CD8-positive, alpha-beta memory T cell (primary cell): ENCODE results near the gene ATP8A2. TPM values are rescaled to one million over a fixed set of nuclear protein-coding genes. Genes with fewer than 3 reads are reported as not detected.

ENCODE experiments used
- CTCF ChIA-PET: fragments of 350-600 bp; sonication (Branson Sonifier 250); formaldehyde crosslinking; loops from one replicate; lab custom pipeline; 2021; ENCODE audit warnings: antibody characterized with exemption; lab: Charles Lee
- POLR2A ChIA-PET: fragments of 350-600 bp; sonication (Branson Sonifier 250); formaldehyde crosslinking; loops from one replicate; lab custom pipeline; 2021; ENCODE audit warnings: antibody characterized with exemption; lab: Charles Lee
- DNase-seq, 5 donors: peaks; one replicate each; pipeline versions ENCODE4 v3.0.0 to v3.0.0-alpha.2; 2020 to 2022; ENCODE audit warnings: mixed read lengths in 1 of 5
- H3K27ac ChIP-seq: one replicate; pipeline ENCODE4 v1.7.0; 2013; ENCODE audit warnings: low read depth, mild to moderate bottlenecking, low read length, moderate library complexity
- H3K27me3 ChIP-seq: 2 replicates; pipeline ENCODE4 v1.7.0; 2013; ENCODE audit warnings: low read length, mild to moderate bottlenecking; ENCODE audit not compliant: insufficient read depth, poor library complexity, severe bottlenecking
- H3K36me3 ChIP-seq: 2 replicates; pipeline ENCODE4 v1.7.0; 2013; ENCODE audit warnings: mild to moderate bottlenecking, low read length, moderate library complexity; ENCODE audit not compliant: insufficient read depth
- H3K4me1 ChIP-seq: 2 replicates; pipeline ENCODE4 v1.7.0; 2013; ENCODE audit warnings: mild to moderate bottlenecking, low read length, moderate library complexity; ENCODE audit not compliant: insufficient read depth
- H3K4me3 ChIP-seq: 2 replicates; pipeline ENCODE4 v1.7.0; 2013; ENCODE audit warnings: mild to moderate bottlenecking, low read length
- H3K9me3 ChIP-seq: 2 replicates; pipeline ENCODE4 v1.7.0; 2013; ENCODE audit warnings: mild to moderate bottlenecking, low read length
- H3K27ac Mint-ChIP-seq, 8 donors: one replicate each; pipeline ENCODE4 v1.8.0; 2020 to 2021; ENCODE audit warnings: mixed read lengths in 8 of 8, mild to moderate bottlenecking in 6 of 8, inconsistent platforms in 3 of 8, moderate library complexity in 3 of 8
- H3K27me3 Mint-ChIP-seq, 2 donors: one replicate each; pipeline ENCODE4 v1.8.0; 2020 to 2021; ENCODE audit warnings: mixed read lengths in 2 of 2, mild to moderate bottlenecking in 1 of 2, moderate library complexity in 1 of 2
- H3K36me3 Mint-ChIP-seq, 3 donors: one replicate each; pipeline ENCODE4 v1.8.0; 2020 to 2021; ENCODE audit warnings: mixed read lengths in 3 of 3, inconsistent platforms in 1 of 3, mild to moderate bottlenecking in 1 of 3
- H3K4me1 Mint-ChIP-seq, 3 donors: one replicate each; pipeline ENCODE4 v1.8.0; 2020 to 2021; ENCODE audit warnings: mixed read lengths in 3 of 3, inconsistent platforms in 1 of 3, mild to moderate bottlenecking in 1 of 3
- H3K4me3 Mint-ChIP-seq, 7 donors: one replicate each; pipeline ENCODE4 v1.8.0; 2020 to 2021; ENCODE audit warnings: mixed read lengths in 7 of 7, mild to moderate bottlenecking in 6 of 7, moderate library complexity in 4 of 7, inconsistent platforms in 2 of 7
- H3K9me3 Mint-ChIP-seq, 5 donors: one replicate each; pipeline ENCODE4 v1.8.0; 2020 to 2022; ENCODE audit warnings: mixed read lengths in 5 of 5, mild to moderate bottlenecking in 3 of 5, moderate library complexity in 2 of 5, inconsistent platforms in 1 of 5
- polyA plus RNA-seq: library from polyadenylated mRNA; unstranded; fragments of 300-500 nt; fragmentation: Illumina TruSeq; gene quantifications from one replicate; pipeline ENCODE4 v1.2.3, GENCODE V29; 2021
- total RNA-seq, 2 experiments: library from RNA; stranded (reverse); gene quantifications; one replicate each; pipeline ENCODE4 v1.2.3, GENCODE V29; 2021

Gene ATP8A2
- total and polyA plus RNA-seq, 3 experiments from 2014 or later: 0.26 to 0.63 (median 0.58) TPM

DNA sequence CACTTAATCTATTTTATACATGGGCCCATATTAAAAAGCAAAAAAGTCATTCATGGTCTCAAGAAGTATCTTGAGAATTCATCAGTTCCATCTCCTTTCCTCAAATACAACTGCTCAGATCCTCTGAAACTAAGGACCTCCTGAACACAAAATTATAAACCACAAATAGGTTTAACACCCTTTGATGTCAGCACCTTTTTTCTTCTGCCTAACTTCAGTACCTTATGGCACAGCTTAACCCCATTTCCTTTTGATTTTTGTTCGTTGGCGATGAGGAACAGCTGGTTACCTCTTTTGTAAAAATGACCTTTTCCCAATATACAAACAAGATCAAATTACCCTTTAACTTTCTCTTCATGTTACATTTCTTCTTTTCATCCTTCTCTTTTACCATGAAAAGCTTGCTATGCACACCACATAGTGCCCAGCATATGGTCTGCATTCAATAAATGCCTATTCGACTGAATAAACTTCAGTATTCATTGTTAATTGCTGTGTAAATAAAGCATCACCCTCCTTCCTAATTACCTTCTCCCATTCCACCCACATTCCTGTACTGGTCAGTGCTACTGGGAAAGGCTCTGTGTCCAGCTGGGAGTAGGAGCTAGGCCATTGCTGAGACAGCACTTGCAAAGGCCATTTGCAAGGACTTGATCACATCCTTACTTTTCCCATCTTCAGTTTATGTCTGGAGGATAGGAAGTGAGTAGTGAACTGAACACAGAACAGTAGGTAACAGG lies 362.1 kb downstream of the ATP8A2 start:
- H3K4me3 ChIP-seq: no peak overlapping the region
- Mint-ChIP-seq H3K4me3 (no peak overlapping the region), H3K27me3 (peaks cover 7 to 19% of the 10 kb centered on the region in 2 donors), H3K36me3 (no peaks in the 10 kb centered on the region), H3K9me3 (no peaks in the 10 kb centered on the region), H3K27ac (no peak overlapping the region), H3K4me1 (peaks cover 10 to 12% (median 12%) of the 10 kb centered on the region in 3 donors)
- H3K36me3 ChIP-seq: no peaks in the 10 kb centered on the region
- ChIA-PET CTCF (no interaction called here), POLR2A (no interaction called here)
- peaks cover 7% of the 10 kb centered on the region for H3K4me1 ChIP-seq
- no peak for DNase-seq
- no peaks in the 10 kb centered on the region for H3K27me3 ChIP-seq
- no peaks in the 10 kb centered on the region for H3K9me3 ChIP-seq
- no peak overlapping the region for H3K27ac ChIP-seq

DNA sequence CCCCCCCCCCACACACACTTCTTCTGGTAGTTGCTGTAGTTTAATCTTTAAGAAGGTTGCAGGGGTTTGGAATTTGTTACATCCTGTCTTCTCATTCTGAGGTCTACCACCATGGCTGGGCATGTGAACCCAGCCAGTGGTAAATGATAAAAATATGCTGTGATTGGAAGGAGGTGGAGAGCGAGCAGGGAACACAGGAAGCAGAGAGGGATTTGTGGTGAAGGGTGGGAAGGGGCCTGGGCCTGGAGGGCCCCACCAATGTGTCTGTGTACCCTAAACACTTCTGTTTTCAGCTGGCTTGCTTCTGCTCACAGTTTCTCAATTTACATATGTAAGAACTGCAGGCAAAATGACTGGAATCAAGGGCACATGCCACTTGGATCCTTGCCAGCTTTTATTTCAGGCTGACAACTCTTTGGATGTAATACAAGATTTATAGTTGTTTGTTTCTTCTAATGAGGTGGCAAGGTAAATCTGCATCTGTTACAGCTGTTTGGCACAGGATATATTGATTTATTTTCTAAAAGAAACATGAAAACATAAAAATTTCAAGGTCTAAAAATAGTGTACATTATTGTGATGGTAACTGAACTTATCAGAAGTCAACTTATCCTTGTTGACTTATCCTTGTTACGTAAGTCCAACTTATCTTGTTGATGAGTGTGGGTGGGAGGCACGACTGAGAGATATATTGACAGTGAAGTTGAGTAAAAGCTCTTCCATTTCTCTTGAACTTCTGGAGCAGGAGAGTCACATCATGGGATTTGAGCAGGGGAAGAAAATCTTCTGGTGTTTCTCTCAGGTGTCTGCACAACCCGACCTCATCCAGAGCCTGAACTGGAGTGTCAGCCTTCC lies 366.8 kb downstream of the ATP8A2 start:
- no peak overlapping the region for H3K4me3 ChIP-seq
- H3K36me3 ChIP-seq: no peaks in the 10 kb centered on the region
- H3K4me1 Mint-ChIP-seq: peaks cover 11 to 14% (median 12%) of the 10 kb centered on the region in 3 donors
- H3K36me3 Mint-ChIP-seq: no peaks in the 10 kb centered on the region
- no peak overlapping the region for H3K27ac ChIP-seq
- H3K27ac Mint-ChIP-seq: peak overlapping the region in 5 of 8 donors; percentile 7 to 91 (median 66)
- DNase-seq: peak in 2 of 5 donors; percentile 9 to 19
- H3K4me3 Mint-ChIP-seq: peak overlapping the region in 4 of 7 donors; percentile 0 to 24 (median 5)
- ChIA-PET CTCF (no interaction called here), POLR2A (no interaction called here)
- H3K27me3 ChIP-seq: no peaks in the 10 kb centered on the region
- H3K4me1 ChIP-seq: peaks cover 7% of the 10 kb centered on the region
- H3K9me3 Mint-ChIP-seq: no peaks in the 10 kb centered on the region
- H3K27me3 Mint-ChIP-seq: peaks cover 0 to 4% of the 10 kb centered on the region in 2 donors
- H3K9me3 ChIP-seq: no peaks in the 10 kb centered on the region

DNA sequence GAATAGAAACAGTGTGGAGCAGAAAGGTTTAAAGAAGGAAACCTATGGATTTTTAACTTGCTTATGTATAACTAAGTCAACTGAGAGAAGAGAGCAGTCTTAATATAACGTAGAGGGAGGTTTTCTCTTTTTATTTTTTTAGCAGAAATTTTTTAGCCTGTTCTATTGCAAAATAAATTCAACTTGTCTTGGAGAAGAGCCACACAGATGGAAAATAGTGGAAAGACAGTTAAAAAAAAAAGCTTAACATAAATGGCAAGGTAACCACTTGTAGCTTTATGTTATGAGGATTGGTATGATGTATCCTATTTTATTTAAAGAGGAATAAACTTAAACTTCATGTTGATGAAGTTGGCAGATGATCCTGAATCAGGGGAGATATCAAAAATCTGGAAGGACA lies 367.6 kb downstream of the ATP8A2 start:
- no peaks in the 10 kb centered on the region for H3K36me3 Mint-ChIP-seq
- H3K9me3 Mint-ChIP-seq: no peaks in the 10 kb centered on the region
- Histone ChIP-seq H3K27ac (no peak overlapping the region), H3K4me1 (peaks cover 7% of the 10 kb centered on the region), H3K4me3 (no peak overlapping the region), H3K9me3 (no peaks in the 10 kb centered on the region), H3K36me3 (no peaks in the 10 kb centered on the region), H3K27me3 (no peaks in the 10 kb centered on the region)
- no peak for DNase-seq
- CTCF ChIA-PET: no interaction called here
- H3K4me1 Mint-ChIP-seq: peaks cover 11 to 14% (median 12%) of the 10 kb centered on the region in 3 donors
- POLR2A ChIA-PET: no interaction called here
- H3K4me3 Mint-ChIP-seq: no peak overlapping the region
- H3K27me3 Mint-ChIP-seq: peaks cover 0 to 4% of the 10 kb centered on the region in 2 donors
- no peak overlapping the region for H3K27ac Mint-ChIP-seq

GRCh38 chr13:25741796-25742195 lies 370.0 kb downstream of the ATP8A2 start:
- Histone ChIP-seq H3K27ac (no peak overlapping the region), H3K9me3 (no peaks in the 10 kb centered on the region), H3K4me3 (no peak overlapping the region), H3K36me3 (no peaks in the 10 kb centered on the region), H3K4me1 (peaks cover 7% of the 10 kb centered on the region), H3K27me3 (no peaks in the 10 kb centered on the region)
- DNase-seq: no peak
- ChIA-PET POLR2A (no interaction called here), CTCF (interaction anchor here (1.0 kb wide), 1 partner anchor 12 kb away, joined by 3 read pairs; no protein-coding TSS in a partner anchor)
- Mint-ChIP-seq H3K27me3 (peaks cover 0 to 7% of the 10 kb centered on the region in 2 donors), H3K4me1 (peaks cover 9 to 14% (median 11%) of the 10 kb centered on the region in 3 donors), H3K27ac (no peak overlapping the region), H3K4me3 (no peak overlapping the region), H3K9me3 (no peaks in the 10 kb centered on the region), H3K36me3 (no peaks in the 10 kb centered on the region)

- Mint-ChIP-seq H3K9me3 (no peaks in the 10 kb centered on the region), H3K36me3 (no peaks in the 10 kb centered on the region), H3K4me1 (peaks cover 8 to 14% (median 11%) of the 10 kb centered on the region in 3 donors), H3K27ac (no peak overlapping the region), H3K27me3 (peaks cover 0 to 7% of the 10 kb centered on the region in 2 donors), H3K4me3 (no peak overlapping the region)
- Histone ChIP-seq H3K36me3 (no peaks in the 10 kb centered on the region), H3K27ac (no peak overlapping the region), H3K4me3 (no peak overlapping the region), H3K4me1 (peaks cover 7% of the 10 kb centered on the region), H3K9me3 (no peaks in the 10 kb centered on the region), H3K27me3 (no peaks in the 10 kb centered on the region)
- ChIA-PET CTCF (no interaction called here), POLR2A (no interaction called here)
- no peak for DNase-seq
These were observed 370.4 kb downstream of the ATP8A2 start for GRCh38 chr13:25742220-25742619.

- Histone ChIP-seq H3K36me3 (no peaks in the 10 kb centered on the region), H3K27ac (no peak overlapping the region), H3K4me1 (peaks cover 2% of the 10 kb centered on the region), H3K27me3 (no peaks in the 10 kb centered on the region), H3K4me3 (no peak overlapping the region), H3K9me3 (no peaks in the 10 kb centered on the region)
- ChIA-PET CTCF (no interaction called here), POLR2A (no interaction called here)
- H3K9me3 Mint-ChIP-seq: no peaks in the 10 kb centered on the region
- H3K4me3 Mint-ChIP-seq: no peak overlapping the region
- no peak for DNase-seq
- no peak overlapping the region for H3K27ac Mint-ChIP-seq
- H3K36me3 Mint-ChIP-seq: no peaks in the 10 kb centered on the region
- H3K27me3 Mint-ChIP-seq: peaks cover under 1 to 11% of the 10 kb centered on the region in 2 donors
- peaks cover under 1 to 7% (median 5%) of the 10 kb centered on the region in 3 donors for H3K4me1 Mint-ChIP-seq
These were observed 371.6 kb downstream of the ATP8A2 start for GRCh38 chr13:25743421-25743820.

- Mint-ChIP-seq H3K27me3 (peaks cover 3 to 11% of the 10 kb centered on the region in 2 donors), H3K4me1 (no peaks in the 10 kb centered on the region), H3K36me3 (no peaks in the 10 kb centered on the region), H3K27ac (no peak overlapping the region), H3K9me3 (no peaks in the 10 kb centered on the region), H3K4me3 (no peak overlapping the region)
- Histone ChIP-seq H3K4me1 (no peaks in the 10 kb centered on the region), H3K4me3 (no peak overlapping the region), H3K27me3 (no peaks in the 10 kb centered on the region), H3K27ac (no peak overlapping the region), H3K9me3 (no peaks in the 10 kb centered on the region), H3K36me3 (no peaks in the 10 kb centered on the region)
- ChIA-PET POLR2A (no interaction called here), CTCF (no interaction called here)
- no peak for DNase-seq
These were observed 372.4 kb downstream of the ATP8A2 start for GRCh38 chr13:25744178-25744577.

DNA sequence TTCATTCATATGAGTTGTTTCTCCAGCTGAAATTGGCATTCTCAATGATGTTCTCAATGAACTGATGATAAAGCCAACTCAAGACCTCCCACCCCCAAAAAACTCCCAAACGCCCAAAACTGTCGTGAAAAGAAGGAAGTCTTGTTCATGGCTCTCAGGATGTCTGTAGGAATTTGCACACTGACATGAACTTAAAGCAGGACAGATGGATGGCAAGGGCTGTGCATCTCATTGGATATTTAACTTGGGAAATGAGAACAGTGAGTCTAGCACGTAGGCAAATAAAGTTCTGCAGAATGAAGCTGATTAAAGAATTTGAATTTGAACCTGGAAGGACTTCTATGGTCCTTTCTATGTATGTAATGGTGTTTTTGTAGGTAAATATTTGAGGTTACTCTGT lies 374.4 kb downstream of the ATP8A2 start:
- H3K27ac Mint-ChIP-seq: no peak overlapping the region
- no peaks in the 10 kb centered on the region for H3K9me3 Mint-ChIP-seq

More for the DNA sequence above, 374.4 kb downstream of the ATP8A2 start:
- Mint-ChIP-seq H3K27me3 (peaks cover 6 to 11% of the 10 kb centered on the region in 2 donors), H3K36me3 (no peaks in the 10 kb centered on the region), H3K4me1 (no peaks in the 10 kb centered on the region), H3K4me3 (no peak overlapping the region)
- ChIA-PET CTCF (no interaction called here), POLR2A (no interaction called here)
- H3K9me3 ChIP-seq: no peaks in the 10 kb centered on the region
- DNase-seq: no peak
- no peaks in the 10 kb centered on the region for H3K36me3 ChIP-seq
- H3K27ac ChIP-seq: no peak overlapping the region
- H3K4me3 ChIP-seq: no peak overlapping the region
- no peaks in the 10 kb centered on the region for H3K4me1 ChIP-seq
- no peaks in the 10 kb centered on the region for H3K27me3 ChIP-seq
